ENCODE results near the gene RIPOR3. TPM values are rescaled to one million over a fixed set of nuclear protein-coding genes. Genes with fewer than 3 reads are reported as not detected.
A peak's percentile ranks its signal among the peaks of the same experiment; 100 is the strongest.

RIPOR3 gene
- polyA plus RNA-seq, 1 of the 3 experiments (the other 2 are of a cell fraction) = 1.2 TPM

DNA sequence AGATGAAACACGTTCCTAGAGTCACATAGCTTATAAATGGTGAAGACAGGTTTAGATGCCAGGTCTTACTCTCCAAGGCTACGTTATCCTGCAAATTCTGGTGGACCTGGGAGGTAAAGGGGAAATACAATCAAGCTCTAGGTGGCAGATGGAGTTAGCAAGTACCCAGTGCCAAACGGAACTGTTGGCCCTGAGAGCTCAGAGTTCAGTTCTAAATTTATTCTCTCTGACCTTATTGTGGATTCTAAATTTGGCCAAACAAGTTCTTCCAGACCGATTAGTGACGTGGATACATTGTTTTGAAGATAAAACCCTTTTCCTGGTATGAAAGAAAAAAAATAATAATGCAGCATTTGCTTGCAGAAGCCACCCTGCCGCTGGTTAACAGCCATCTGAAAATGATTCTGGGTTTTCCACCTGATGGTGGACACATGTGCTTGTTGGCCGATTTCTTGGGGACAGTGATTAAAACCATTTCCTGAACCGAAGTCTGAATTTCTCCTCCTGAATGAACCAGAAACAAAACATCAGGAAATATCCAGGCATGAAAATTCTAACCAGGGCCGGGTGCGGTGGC, 32.5 kb downstream of the RIPOR3 start:
- Histone ChIP-seq H3K4me3 (ENCODE audit: low read depth in 2 of 2, low read length in 1 of 2) (no peak overlapping the region), H4K20me1 (ENCODE audit: insufficient read depth) (no peaks in the 10 kb centered on the region), H3K4me1 (ENCODE audit: control insufficient read depth in 1 of 2, insufficient read depth in 2 of 2, low read depth in 1 of 2, low read length in 1 of 2) (peaks cover 13 to 14% of the 10 kb centered on the region in 2 experiments; a peak in 3 of 4 replicates), H3F3A (replicated peaks; ENCODE audit: insufficient read depth) (peaks cover 3% of the 10 kb centered on the region), H3K79me2 (ENCODE audit: insufficient read depth) (no peaks in the 10 kb centered on the region), H3K9me2 (no peaks in the 10 kb centered on the region), H3K4me2 (no peak overlapping the region), H3K9me3 (no peaks in the 10 kb centered on the region), H3K9ac (no peak overlapping the region), H2AFZ (ENCODE audit: low read depth) (no peak overlapping the region), H3K27me3 (ENCODE audit: insufficient read depth) (no peaks in the 10 kb centered on the region), H3K27ac (ENCODE audit: low read depth in 2 of 2, low read length in 1 of 2) (no peak overlapping the region), H3K36me3 (replicated peaks in 1 of 2; ENCODE audit: control insufficient read depth in 1 of 2, insufficient read depth in 2 of 2, low read length in 1 of 2) (no peaks in the 10 kb centered on the region)
- POLR2A ChIA-PET = no interaction called here
- no peak for DNase-seq
- TF ChIP-seq JUND (IDR thresholded peaks at IDR 0.05) (no peak), FOSL2 (IDR thresholded peaks at IDR 0.05; ENCODE audit: borderline replicate concordance, low read depth) (no peak), MXI1 (IDR thresholded peaks at IDR 0.05; ENCODE audit: low read depth, low read length) (no peak), FOXM1 (IDR thresholded peaks at IDR 0.05; ENCODE audit: low read depth) (no peak), GATA2 (CRISPR knock-in tag; IDR thresholded peaks at IDR 0.05) (no peak)
- CTCF ChIA-PET = interaction anchor here (0.7 to 2.5 kb wide), 4 partner anchors 33 to 195 kb away, joined by 3 to 11 read pairs (median 4); no protein-coding TSS in a partner anchor
- WGBS (ENCODE audit: low lambda C conversion rate) = 78% methylated on average over 10 of the region's 10 CpGs

DNA sequence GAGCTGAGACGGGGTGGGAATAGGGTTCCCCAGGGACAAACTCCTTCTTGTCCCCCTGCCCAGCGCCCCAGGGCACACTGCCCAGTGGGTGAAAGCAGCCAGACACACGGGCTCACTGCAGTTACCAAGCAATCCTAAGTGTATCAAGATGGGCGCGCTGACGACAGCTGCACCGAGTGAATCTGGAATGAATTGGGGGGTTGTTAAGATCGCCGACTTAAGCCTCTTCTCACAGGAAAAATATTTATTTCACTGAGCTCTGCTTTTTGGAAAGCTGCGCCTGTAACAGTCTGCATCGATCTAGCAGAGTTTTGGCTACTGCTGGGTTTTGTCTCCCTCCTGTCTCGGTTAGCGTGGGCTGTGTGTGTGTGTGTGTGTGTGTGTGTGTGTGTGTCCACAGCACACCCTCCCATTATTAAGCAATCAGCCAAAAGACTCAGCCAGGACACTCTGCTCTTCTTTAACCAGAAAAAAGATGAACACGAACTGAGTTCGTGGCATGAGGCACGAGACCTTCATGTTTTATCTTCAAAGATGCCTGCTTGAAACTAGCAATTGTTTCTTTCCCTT, 35.9 kb downstream of the RIPOR3 start:
- DNase-seq = peak; percentile 64

More for the DNA sequence above, 35.9 kb downstream of the RIPOR3 start:
- Histone ChIP-seq H3K9me2 (no peaks in the 10 kb centered on the region), H4K20me1 (ENCODE audit: insufficient read depth) (no peaks in the 10 kb centered on the region), H3K9ac (peak overlapping the region; percentile 49; the same call in 1 of the 2 replicates), H3K4me1 (ENCODE audit: control insufficient read depth in 1 of 2, insufficient read depth in 2 of 2, low read depth in 1 of 2, low read length in 1 of 2) (peaks cover 10 to 13% of the 10 kb centered on the region in 2 experiments; a peak in 3 of 4 replicates), H3K27ac (ENCODE audit: low read depth in 2 of 2, low read length in 1 of 2) (peak overlapping the region; percentile 48 to 70; a peak in 3 of 4 replicates), H3K36me3 (replicated peaks in 1 of 2; ENCODE audit: control insufficient read depth in 1 of 2, insufficient read depth in 2 of 2, low read length in 1 of 2) (no peaks in the 10 kb centered on the region), H3K27me3 (ENCODE audit: insufficient read depth) (no peaks in the 10 kb centered on the region), H3F3A (replicated peaks; ENCODE audit: insufficient read depth) (peaks cover 5% of the 10 kb centered on the region), H2AFZ (ENCODE audit: low read depth) (peak overlapping the region; percentile 85), H3K9me3 (no peaks in the 10 kb centered on the region), H3K4me2 (peak overlapping the region; percentile 68), H3K4me3 (ENCODE audit: low read depth in 2 of 2, low read length in 1 of 2) (no peak overlapping the region; a peak in 1 of 4 replicates), H3K79me2 (ENCODE audit: insufficient read depth) (no peaks in the 10 kb centered on the region)
- WGBS (ENCODE audit: low lambda C conversion rate) = 24% methylated on average over 11 of the region's 16 CpGs
- ChIA-PET POLR2A (no interaction called here), CTCF (interaction anchor here (0.8 to 1.9 kb wide), 2 partner anchors 8 to 9 kb away, joined by 3 to 7 read pairs; no protein-coding TSS in a partner anchor)
- no peak for TF ChIP-seq EZH2phosphoT487 (IDR thresholded peaks at IDR 0.05; ENCODE audit: borderline replicate concordance, low read depth)
- TF ChIP-seq, protein P1, sequence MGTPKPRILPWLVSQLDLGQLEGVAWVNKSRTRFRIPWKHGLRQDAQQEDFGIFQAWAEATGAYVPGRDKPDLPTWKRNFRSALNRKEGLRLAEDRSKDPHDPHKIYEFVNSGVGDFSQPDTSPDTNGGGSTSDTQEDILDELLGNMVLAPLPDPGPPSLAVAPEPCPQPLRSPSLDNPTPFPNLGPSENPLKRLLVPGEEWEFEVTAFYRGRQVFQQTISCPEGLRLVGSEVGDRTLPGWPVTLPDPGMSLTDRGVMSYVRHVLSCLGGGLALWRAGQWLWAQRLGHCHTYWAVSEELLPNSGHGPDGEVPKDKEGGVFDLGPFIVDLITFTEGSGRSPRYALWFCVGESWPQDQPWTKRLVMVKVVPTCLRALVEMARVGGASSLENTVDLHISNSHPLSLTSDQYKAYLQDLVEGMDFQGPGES (IDR thresholded peaks at IDR 0.05; ENCODE audit: low read depth, low read length) = no peak
- TF ChIP-seq, protein P2, sequence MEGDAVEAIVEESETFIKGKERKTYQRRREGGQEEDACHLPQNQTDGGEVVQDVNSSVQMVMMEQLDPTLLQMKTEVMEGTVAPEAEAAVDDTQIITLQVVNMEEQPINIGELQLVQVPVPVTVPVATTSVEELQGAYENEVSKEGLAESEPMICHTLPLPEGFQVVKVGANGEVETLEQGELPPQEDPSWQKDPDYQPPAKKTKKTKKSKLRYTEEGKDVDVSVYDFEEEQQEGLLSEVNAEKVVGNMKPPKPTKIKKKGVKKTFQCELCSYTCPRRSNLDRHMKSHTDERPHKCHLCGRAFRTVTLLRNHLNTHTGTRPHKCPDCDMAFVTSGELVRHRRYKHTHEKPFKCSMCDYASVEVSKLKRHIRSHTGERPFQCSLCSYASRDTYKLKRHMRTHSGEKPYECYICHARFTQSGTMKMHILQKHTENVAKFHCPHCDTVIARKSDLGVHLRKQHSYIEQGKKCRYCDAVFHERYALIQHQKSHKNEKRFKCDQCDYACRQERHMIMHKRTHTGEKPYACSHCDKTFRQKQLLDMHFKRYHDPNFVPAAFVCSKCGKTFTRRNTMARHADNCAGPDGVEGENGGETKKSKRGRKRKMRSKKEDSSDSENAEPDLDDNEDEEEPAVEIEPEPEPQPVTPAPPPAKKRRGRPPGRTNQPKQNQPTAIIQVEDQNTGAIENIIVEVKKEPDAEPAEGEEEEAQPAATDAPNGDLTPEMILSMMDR (IDR thresholded peaks at IDR 0.05) = no peak
- 0 out of 2 replicates have a peak, but pooled peaks have one; percentile 5 for TF ChIP-seq GATA2 (CRISPR knock-in tag; IDR thresholded peaks at IDR 0.05)
- no peak for TF ChIP-seq FOXJ3 (CRISPR knock-in tag; IDR thresholded peaks at IDR 0.05)
- TF ChIP-seq POLR2AphosphoS5 (IDR thresholded peaks at IDR 0.05; ENCODE audit: low read depth, low read length) = no peak
- no peak for TF ChIP-seq TEAD4 (IDR thresholded peaks at IDR 0.05; ENCODE audit: borderline replicate concordance, insufficient read depth)
- TF ChIP-seq RAD21 (IDR thresholded peaks at IDR 0.05; ENCODE audit: low read length) = no peak
- TF ChIP-seq RCOR1 (IDR thresholded peaks at IDR 0.05; ENCODE audit: low read length) = peak; percentile 26; the same call in 1 of the 2 replicates
- peak; percentile 61; the same call in 1 of the 2 replicates for TF ChIP-seq TCF12 (IDR thresholded peaks at IDR 0.05)
- no peak for TF ChIP-seq FOXM1 (IDR thresholded peaks at IDR 0.05; ENCODE audit: low read depth)
- TF ChIP-seq, protein P3, sequence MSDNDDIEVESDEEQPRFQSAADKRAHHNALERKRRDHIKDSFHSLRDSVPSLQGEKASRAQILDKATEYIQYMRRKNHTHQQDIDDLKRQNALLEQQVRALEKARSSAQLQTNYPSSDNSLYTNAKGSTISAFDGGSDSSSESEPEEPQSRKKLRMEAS (IDR thresholded peaks at IDR 0.05; ENCODE audit: low read depth) = peak; percentile 40; the same call in 1 of the 2 replicates
- no peak for TF ChIP-seq RXRA (IDR thresholded peaks at IDR 0.05; ENCODE audit: borderline replicate concordance, low read depth)
- TF ChIP-seq TAF1 (IDR thresholded peaks at IDR 0.05; ENCODE audit: borderline replicate concordance, low read depth, low read length) = no peak
- no peak; the same call in 1 of the 2 replicates for TF ChIP-seq SMC3 (IDR thresholded peaks at IDR 0.05; ENCODE audit: low read depth, low read length)
- no peak for TF ChIP-seq JUND (IDR thresholded peaks at IDR 0.05)

Data from SK-N-SH (cell line).